Mesendoderm (in vitro differentiated cells): Measurements from ENCODE around the gene DISP3.

Experiments
- DNase-seq: peaks from one replicate; pipeline ENCODE4 v3.0.0; 2013
- H2AK5ac ChIP-seq: 2 replicates; pipeline ENCODE4 v1.6.1; 2013; ENCODE audit warnings: low read length, inconsistent platforms
- H2BK120ac ChIP-seq: 2 replicates; pipeline ENCODE4 v1.6.1; 2013; ENCODE audit warnings: low read depth, mild to moderate bottlenecking, low read length, moderate library complexity, mixed read lengths
- H2BK15ac ChIP-seq: replicated peaks from 2 replicates; pipeline ENCODE4 v1.6.1; 2013; ENCODE audit warnings: low read depth, mild to moderate bottlenecking, moderate library complexity
- H2BK5ac ChIP-seq: 2 replicates; pipeline ENCODE4 v1.6.1; 2013; ENCODE audit warnings: low read length, inconsistent platforms
- H3K18ac ChIP-seq: 2 replicates; pipeline ENCODE4 v1.6.1; 2013; ENCODE audit warnings: mild to moderate bottlenecking, low read length, mixed read lengths
- H3K23ac ChIP-seq: one replicate; pipeline ENCODE4 v1.6.1; 2013; ENCODE audit warnings: low read length
- H3K27ac ChIP-seq: 2 replicates; pipeline ENCODE4 v1.5.1; 2013; ENCODE audit warnings: low read depth, mild to moderate bottlenecking, inconsistent platforms, low read length, moderate library complexity
- H3K27me3 ChIP-seq: 2 replicates; pipeline ENCODE4 v1.6.1; 2013; ENCODE audit warnings: low read length, control low read depth, mild to moderate bottlenecking, inconsistent platforms; ENCODE audit not compliant: insufficient read depth, poor library complexity
- H3K36me3 ChIP-seq: 2 replicates; pipeline ENCODE4 v1.6.1; 2013; ENCODE audit warnings: low read length, inconsistent platforms; ENCODE audit not compliant: control insufficient read depth, insufficient read depth
- H3K4ac ChIP-seq: one replicate; pipeline ENCODE4 v1.6.1; 2013; ENCODE audit warnings: low read depth, mild to moderate bottlenecking, low read length, moderate library complexity
- H3K4me1 ChIP-seq: 2 replicates; pipeline ENCODE4 v1.6.1; 2013; ENCODE audit warnings: low read depth, low read length, inconsistent platforms; ENCODE audit not compliant: control insufficient read depth
- H3K4me2 ChIP-seq: 2 replicates; pipeline ENCODE4 v1.6.1; 2013; ENCODE audit warnings: low read length
- H3K4me3 ChIP-seq: 2 replicates; pipeline ENCODE4 v1.5.1; 2013; ENCODE audit warnings: mild to moderate bottlenecking, low read length
- H3K56ac ChIP-seq: one replicate; pipeline ENCODE4 v1.6.1; 2013; ENCODE audit warnings: low read length
- H3K79me1 ChIP-seq: 2 replicates; pipeline ENCODE4 v1.6.1; 2013; ENCODE audit warnings: low read length, inconsistent platforms
- H3K79me2 ChIP-seq: 2 replicates; pipeline ENCODE4 v1.6.1; 2013; ENCODE audit warnings: mild to moderate bottlenecking, low read length; ENCODE audit not compliant: control insufficient read depth, insufficient read depth
- H3K9ac ChIP-seq: 2 replicates; pipeline ENCODE4 v1.6.1; 2013; ENCODE audit warnings: low read length, inconsistent platforms
- H4K5ac ChIP-seq: one replicate; pipeline ENCODE4 v1.6.1; 2013; ENCODE audit warnings: low read length
- H4K8ac ChIP-seq: one replicate; pipeline ENCODE4 v1.6.1; 2013; ENCODE audit warnings: low read depth, mild to moderate bottlenecking, control low read depth, low read length, moderate library complexity
- WGBS: extraction: QIAGEN DNeasy Blood & Tissue Kit; methylation state at CpG from one replicate; pipeline ENCODE4 v1.1.7; 2013; ENCODE audit warnings: low lambda C conversion rate, missing lambda C conversion rate; ENCODE audit not compliant: insufficient coverage; ENCODE audit errors: extremely low coverage; 5-methylcytosine and 5-hydroxymethylcytosine counted together

Gene DISP3

DNA sequence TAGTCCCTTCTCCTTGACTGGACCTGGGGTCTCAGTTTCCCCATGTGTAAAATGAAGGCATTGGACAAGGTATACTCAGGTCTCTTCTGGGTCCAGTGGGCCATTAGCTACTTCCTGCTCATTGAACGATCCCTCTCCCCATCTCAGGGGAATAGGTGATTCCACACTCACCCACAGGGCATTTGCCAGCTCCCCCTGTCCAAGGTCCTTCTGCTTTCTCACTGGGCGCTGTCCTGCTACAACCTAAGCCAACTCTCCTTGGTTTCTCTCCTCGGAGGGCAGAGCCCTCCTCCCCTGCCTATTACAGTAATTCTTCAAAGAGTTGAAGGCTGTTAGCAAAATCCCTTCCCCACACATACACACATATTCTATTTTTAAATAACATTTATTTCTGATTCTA lies 16.6 kb downstream of the DISP3 start:
- H3K9ac ChIP-seq: no peak overlapping the region
- H2AK5ac ChIP-seq: no peak overlapping the region
- H3K56ac ChIP-seq: no peak overlapping the region
- no peaks in the 10 kb centered on the region for H3K79me2 ChIP-seq
- no peak overlapping the region for H4K8ac ChIP-seq
- H3K18ac ChIP-seq: no peak overlapping the region
- no peak overlapping the region for H3K4me2 ChIP-seq
- no peak overlapping the region for H3K27ac ChIP-seq
- no peaks in the 10 kb centered on the region for H3K36me3 ChIP-seq
- no peak overlapping the region for H2BK15ac ChIP-seq
- H3K79me1 ChIP-seq: no peaks in the 10 kb centered on the region
- no peak overlapping the region for H4K5ac ChIP-seq
- no peak overlapping the region for H3K4me3 ChIP-seq
- no peaks in the 10 kb centered on the region for H3K27me3 ChIP-seq
- no peak overlapping the region for H2BK5ac ChIP-seq
- no peak overlapping the region for H3K23ac ChIP-seq
- no peak overlapping the region for H2BK120ac ChIP-seq
- WGBS: no CpG with 5 or more reads among the region's 3 CpGs
- DNase-seq: no peak
- no peak overlapping the region for H3K4ac ChIP-seq
- H3K4me1 ChIP-seq: no peaks in the 10 kb centered on the region

DNA sequence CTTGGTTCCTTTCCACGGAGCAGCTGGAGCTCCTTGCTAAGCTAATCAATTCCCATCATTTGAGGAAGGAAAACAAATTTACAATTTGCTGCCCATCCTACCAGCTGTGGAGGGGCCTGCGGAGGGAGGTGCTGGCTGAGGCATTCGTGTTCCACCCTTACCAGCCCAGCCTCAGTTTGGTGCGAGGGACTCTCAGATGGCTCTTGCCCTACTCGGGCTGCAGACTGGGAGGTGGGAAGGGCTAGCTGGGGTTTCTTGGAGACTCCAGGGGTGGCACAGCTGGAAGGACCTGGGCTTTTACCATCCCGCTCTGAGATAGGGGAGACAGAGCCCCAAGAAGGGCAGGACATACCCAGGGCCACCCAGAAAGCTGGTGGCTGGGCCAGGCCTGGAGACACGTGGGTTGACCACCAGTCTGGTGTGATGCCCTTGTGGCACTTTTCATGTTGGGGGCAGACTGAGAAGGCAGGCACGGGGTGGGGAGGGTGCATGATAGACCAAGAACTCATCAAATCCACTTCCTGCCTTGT lies 17.7 kb downstream of the DISP3 start:
- no peak for DNase-seq
- Histone ChIP-seq H2AK5ac (no peak overlapping the region), H3K4ac (no peak overlapping the region), H3K4me1 (no peaks in the 10 kb centered on the region), H4K5ac (no peak overlapping the region), H3K79me1 (no peaks in the 10 kb centered on the region), H3K4me3 (no peak overlapping the region), H3K79me2 (no peaks in the 10 kb centered on the region), H3K9ac (no peak overlapping the region), H3K36me3 (no peaks in the 10 kb centered on the region), H3K23ac (no peak overlapping the region), H2BK5ac (no peak overlapping the region), H2BK120ac (no peak overlapping the region), H3K27ac (no peak overlapping the region), H3K27me3 (no peaks in the 10 kb centered on the region), H3K4me2 (no peak overlapping the region), H4K8ac (no peak overlapping the region), H2BK15ac (no peak overlapping the region), H3K18ac (no peak overlapping the region), H3K56ac (no peak overlapping the region)
- WGBS: no CpG with 5 or more reads among the region's 8 CpGs

- Histone ChIP-seq H2AK5ac (no peak overlapping the region), H4K5ac (no peak overlapping the region), H3K79me1 (no peaks in the 10 kb centered on the region), H3K18ac (no peak overlapping the region), H3K79me2 (no peaks in the 10 kb centered on the region), H4K8ac (no peak overlapping the region), H2BK120ac (no peak overlapping the region), H3K4ac (no peak overlapping the region), H3K23ac (no peak overlapping the region), H2BK5ac (no peak overlapping the region), H3K36me3 (no peaks in the 10 kb centered on the region), H3K4me2 (no peak overlapping the region), H3K27me3 (no peaks in the 10 kb centered on the region), H3K4me1 (no peaks in the 10 kb centered on the region), H3K4me3 (no peak overlapping the region), H2BK15ac (no peak overlapping the region), H3K56ac (no peak overlapping the region), H3K27ac (no peak overlapping the region), H3K9ac (no peak overlapping the region)
- DNase-seq: peak; percentile 20
- no CpG with 5 or more reads among the region's 13 CpGs for WGBS
Observed at GRCh38 chr1:11498956-11499594, 20.1 kb downstream of the DISP3 start.

DNA sequence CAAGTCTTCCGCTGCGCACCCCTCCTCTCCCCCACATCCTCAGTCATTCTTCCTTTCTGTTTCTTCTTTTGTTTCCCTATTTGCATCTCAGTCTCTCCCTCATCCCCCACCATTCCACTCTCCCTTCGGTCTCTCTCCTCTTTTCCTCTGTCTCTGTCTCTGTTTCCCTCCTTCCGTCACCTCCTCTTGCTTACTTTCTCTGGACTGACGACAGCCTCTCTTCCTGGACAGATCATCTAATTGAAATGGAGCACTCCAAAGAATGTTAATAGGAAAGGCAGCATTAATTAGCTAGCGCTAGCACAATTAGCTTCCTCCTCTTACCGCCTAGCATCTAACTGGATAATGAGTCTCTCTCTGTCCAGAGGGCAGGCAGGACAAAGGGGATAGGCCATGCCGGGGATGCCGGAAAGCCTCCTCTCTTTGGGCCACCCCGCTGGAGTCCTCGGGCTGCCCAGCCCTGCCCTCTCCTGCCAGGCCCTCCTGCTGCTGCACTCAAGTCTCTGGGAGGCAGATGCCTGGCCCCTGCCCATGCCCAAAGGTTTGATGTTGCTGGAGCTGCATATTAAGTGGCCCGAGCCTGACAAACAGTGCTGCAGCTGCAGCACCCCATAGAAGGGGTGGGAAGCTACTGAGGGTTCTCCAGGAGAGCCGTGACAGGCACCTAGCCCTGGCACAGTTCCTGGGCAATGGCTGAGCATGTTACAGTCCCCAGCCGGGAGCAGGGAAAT lies 20.8 kb downstream of the DISP3 start:
- Histone ChIP-seq H3K4me2 (no peak overlapping the region), H3K18ac (no peak overlapping the region), H3K36me3 (no peaks in the 10 kb centered on the region), H3K79me2 (no peaks in the 10 kb centered on the region), H3K4ac (no peak overlapping the region), H4K8ac (no peak overlapping the region), H3K79me1 (no peaks in the 10 kb centered on the region), H2AK5ac (no peak overlapping the region), H3K23ac (no peak overlapping the region), H3K9ac (no peak overlapping the region), H2BK5ac (no peak overlapping the region), H2BK15ac (no peak overlapping the region), H3K56ac (no peak overlapping the region), H3K4me1 (no peaks in the 10 kb centered on the region), H3K4me3 (no peak overlapping the region), H3K27me3 (no peaks in the 10 kb centered on the region), H2BK120ac (no peak overlapping the region), H4K5ac (no peak overlapping the region), H3K27ac (no peak overlapping the region)
- WGBS: no CpG with 5 or more reads among the region's 14 CpGs
- DNase-seq: no peak

DNA sequence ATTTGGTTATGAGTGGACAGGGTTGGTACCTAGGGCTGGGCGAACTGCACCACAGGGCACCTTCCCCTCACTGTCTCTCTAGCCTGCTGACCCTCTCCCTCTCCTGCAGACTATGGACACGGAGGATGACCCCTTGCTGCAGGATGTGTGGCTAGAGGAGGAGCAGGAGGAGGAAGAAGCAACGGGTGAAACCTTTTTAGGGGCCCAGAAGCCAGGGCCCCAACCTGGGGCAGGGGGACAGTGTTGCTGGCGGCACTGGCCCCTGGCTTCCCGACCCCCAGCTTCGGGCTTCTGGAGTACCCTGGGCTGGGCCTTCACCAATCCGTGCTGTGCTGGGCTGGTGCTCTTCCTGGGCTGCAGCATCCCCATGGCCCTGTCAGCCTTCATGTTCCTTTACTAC lies 21.9 kb downstream of the DISP3 start:
- Histone ChIP-seq H3K4me3 (no peak overlapping the region), H3K27me3 (no peaks in the 10 kb centered on the region), H3K79me2 (no peaks in the 10 kb centered on the region), H3K56ac (no peak overlapping the region), H2BK120ac (no peak overlapping the region), H2AK5ac (no peak overlapping the region), H3K79me1 (no peaks in the 10 kb centered on the region), H4K5ac (no peak overlapping the region), H4K8ac (no peak overlapping the region), H2BK5ac (no peak overlapping the region), H3K9ac (no peak overlapping the region), H3K18ac (no peak overlapping the region), H3K23ac (no peak overlapping the region), H3K4ac (no peak overlapping the region), H3K4me2 (no peak overlapping the region), H3K27ac (no peak overlapping the region), H3K4me1 (no peaks in the 10 kb centered on the region), H3K36me3 (no peaks in the 10 kb centered on the region), H2BK15ac (no peak overlapping the region)
- WGBS: no CpG with 5 or more reads among the region's 7 CpGs
- DNase-seq: no peak
